BE2C (cell line): ENCODE data around the gene PSMA6.
"Not testable (repeated sequence)": the region's sequence is repeated elsewhere in the genome, so short reads cannot be mapped to it uniquely, and the experiment has no call there.

Experiments
- DNase-seq: peaks from one replicate; pipeline ENCODE4 v3.0.0-alpha.2; 2020
- H3K27me3 ChIP-seq: fragments of 250-450 bp; sonication (Bioruptor Pico); 2 replicates; pipeline ENCODE4 v1.5.1; 2020; ENCODE audit warnings: mild to moderate bottlenecking
- H3K36me3 ChIP-seq: fragments of 250-450 bp; sonication (Bioruptor Pico); 2 replicates; pipeline ENCODE4 v1.5.1; 2020; ENCODE audit warnings: mild to moderate bottlenecking
- H3K4me1 ChIP-seq: fragments of 250-450 bp; sonication (Bioruptor Pico); 2 replicates; pipeline ENCODE4 v1.5.1; 2020
- H3K4me3 ChIP-seq: 2 replicates; pipeline ENCODE4 v1.5.1; 2011; ENCODE audit warnings: low read depth, low read length
- H3K9me3 ChIP-seq: fragments of 250-450 bp; sonication (Bioruptor Pico); 2 replicates; pipeline ENCODE4 v1.5.1; 2020
- CTCF ChIP-seq: IDR thresholded peaks from 2 replicates; pipeline ENCODE4 v1.5.1; 2012; ENCODE audit warnings: mild to moderate bottlenecking, low read depth, low read length

PSMA6 gene

DNA sequence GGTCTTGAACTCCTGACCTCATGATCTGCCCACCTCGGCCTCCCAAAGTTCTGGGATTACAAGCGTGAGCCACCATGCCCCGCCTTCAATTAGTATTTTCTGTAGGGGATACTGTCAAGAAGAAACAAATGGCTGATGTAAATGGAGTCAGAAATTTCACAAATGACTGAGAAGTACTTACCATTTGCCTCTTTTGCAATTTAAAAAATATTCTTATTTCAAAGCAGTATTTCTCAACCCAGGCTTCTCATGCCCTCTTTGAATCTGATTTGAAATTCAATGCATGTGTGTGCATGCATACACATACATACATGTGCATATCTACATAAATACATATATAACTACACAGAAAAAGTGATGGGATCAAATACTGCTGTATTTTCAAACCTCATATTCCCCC is 4.4 kb downstream of the PSMA6 start:
- no peaks in the 10 kb centered on the region for H3K27me3 ChIP-seq
- TF ChIP-seq CTCF = no peak
- H3K9me3 ChIP-seq = no peaks in the 10 kb centered on the region
- peaks cover 8% of the 10 kb centered on the region for H3K4me1 ChIP-seq
- H3K4me3 ChIP-seq = no peak overlapping the region
- DNase-seq = no peak
- H3K36me3 ChIP-seq = peaks cover 15% of the 10 kb centered on the region

DNA sequence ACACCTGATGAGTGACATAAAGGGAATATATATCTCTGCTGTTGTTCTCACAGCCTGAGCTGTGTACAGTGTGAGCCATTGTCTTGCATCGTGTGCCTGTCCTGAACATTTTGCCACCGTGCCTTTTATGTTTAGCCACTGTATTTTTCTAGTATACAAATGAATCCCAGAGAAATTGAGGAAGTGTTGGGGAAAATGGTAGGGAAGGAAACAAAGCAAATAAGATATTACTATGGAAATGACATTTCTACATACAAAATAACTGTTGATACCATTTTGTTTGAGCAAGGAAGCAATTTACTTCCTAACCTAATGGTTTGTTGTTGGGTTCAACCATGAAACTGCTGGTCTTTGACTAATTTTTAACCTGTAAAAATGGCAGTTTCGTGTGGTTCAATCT is 5.5 kb downstream of the PSMA6 start:
- no peaks in the 10 kb centered on the region for H3K27me3 ChIP-seq
- no peak for DNase-seq
- peaks cover 8% of the 10 kb centered on the region for H3K4me1 ChIP-seq
- no peaks in the 10 kb centered on the region for H3K9me3 ChIP-seq
- H3K36me3 ChIP-seq = peaks cover 18% of the 10 kb centered on the region
- no peak overlapping the region for H3K4me3 ChIP-seq
- TF ChIP-seq CTCF = no peak

DNA sequence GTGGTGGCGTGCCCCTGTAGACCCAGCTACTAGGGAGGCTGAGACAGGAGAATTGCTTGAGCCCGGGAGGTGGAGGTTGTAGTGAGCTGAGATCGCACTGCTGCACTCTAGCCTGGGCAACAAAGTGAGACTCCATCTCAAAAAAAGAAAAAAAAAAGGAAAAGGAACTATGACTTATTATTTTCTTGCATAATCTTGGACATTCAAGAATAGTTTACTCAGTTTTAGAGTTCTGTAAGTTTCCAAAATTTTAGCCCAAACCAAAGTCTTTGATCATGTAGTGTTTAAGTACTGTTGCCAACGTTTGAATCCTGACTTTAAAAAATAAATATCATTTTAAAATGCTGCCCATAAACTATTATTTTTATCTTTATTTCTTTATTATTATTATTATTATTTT is 6.2 kb downstream of the PSMA6 start:
- peaks cover 8% of the 10 kb centered on the region for H3K4me1 ChIP-seq
- H3K36me3 ChIP-seq = peaks cover 24% of the 10 kb centered on the region
- no peak for TF ChIP-seq CTCF

DNA sequence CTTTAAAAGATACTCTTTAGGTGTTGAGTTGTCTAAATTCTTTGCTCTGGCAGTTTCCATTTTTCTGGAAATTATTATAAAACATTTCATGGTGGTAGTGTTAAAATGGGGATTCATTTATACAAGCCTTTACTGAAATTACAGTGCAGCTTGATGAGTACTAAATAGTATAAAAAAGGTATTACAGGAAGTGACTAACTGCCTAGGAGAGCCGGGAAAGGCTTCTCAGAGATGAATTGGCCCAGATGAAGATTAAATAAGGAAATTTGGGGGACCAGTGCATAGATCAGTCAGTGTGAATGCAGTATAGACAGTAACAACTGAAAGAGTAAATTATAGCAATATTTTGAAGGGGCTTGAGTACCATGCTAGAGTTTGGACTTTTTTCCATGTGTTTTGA is 7.5 kb downstream of the PSMA6 start:
- TF ChIP-seq CTCF = no peak
- Histone ChIP-seq H3K4me3 (no peak overlapping the region), H3K9me3 (no peaks in the 10 kb centered on the region), H3K27me3 (no peaks in the 10 kb centered on the region), H3K4me1 (0 out of 2 replicates have a peak, but pooled peaks cover 2% of the 10 kb centered on the region), H3K36me3 (peaks cover 22% of the 10 kb centered on the region)
- no peak for DNase-seq

More for the DNA sequence above, 6.2 kb downstream of the PSMA6 start:
- H3K27me3 ChIP-seq = no peaks in the 10 kb centered on the region
- no peak overlapping the region for H3K4me3 ChIP-seq
- no peaks in the 10 kb centered on the region for H3K9me3 ChIP-seq
- no peak for DNase-seq

DNA sequence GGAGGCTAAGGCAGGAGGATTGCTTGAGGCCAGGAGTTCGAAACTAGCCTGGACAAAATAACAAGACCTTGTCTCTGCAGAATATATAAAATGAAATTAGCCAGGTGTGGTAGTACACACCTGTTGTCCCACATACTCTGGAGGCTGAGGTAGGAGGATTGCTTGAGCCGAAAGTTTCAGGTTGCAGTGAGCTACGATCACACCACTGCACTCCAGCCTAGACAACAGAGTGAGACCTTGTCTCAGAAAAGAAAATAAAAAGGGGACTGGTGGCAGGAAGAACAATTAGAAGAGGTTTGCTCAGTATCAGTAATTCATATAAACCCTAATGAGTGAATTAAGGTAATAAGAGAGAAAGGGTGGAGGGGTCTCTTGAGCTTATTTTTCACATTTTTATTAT is 8.0 kb downstream of the PSMA6 start:
- Histone ChIP-seq H3K36me3 (peaks cover 20% of the 10 kb centered on the region), H3K9me3 (no peaks in the 10 kb centered on the region), H3K4me1 (0 out of 2 replicates have a peak, but pooled peaks cover 2% of the 10 kb centered on the region), H3K4me3 (no peak overlapping the region), H3K27me3 (no peaks in the 10 kb centered on the region)
- no peak for TF ChIP-seq CTCF
- DNase-seq = no peak

DNA sequence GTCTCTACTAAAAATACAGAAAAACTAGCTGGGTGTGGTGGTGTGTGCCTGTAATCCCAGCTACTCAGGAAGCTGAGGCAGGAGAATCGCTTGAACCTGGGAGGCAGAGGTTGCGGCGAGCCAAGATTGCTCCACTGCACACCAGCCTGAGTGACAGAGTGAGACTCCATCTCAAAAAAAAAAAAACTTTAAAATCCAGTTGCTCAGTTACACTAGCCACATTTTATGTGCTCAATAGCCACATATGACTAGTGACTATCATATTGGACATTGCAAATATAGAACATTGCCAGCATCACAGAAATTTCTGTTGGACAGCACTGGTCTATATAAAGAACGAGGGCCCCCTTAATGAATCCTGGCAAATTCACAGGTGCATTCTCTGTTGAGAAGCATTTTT is 9.2 kb downstream of the PSMA6 start:
- peaks cover 13% of the 10 kb centered on the region for H3K36me3 ChIP-seq
- not testable (repeated sequence) for H3K4me1 ChIP-seq, H3K27me3 ChIP-seq, H3K9me3 ChIP-seq, DNase-seq, H3K4me3 ChIP-seq
